Measurements from ENCODE around the gene SCMH1. TPM values are rescaled to one million over a fixed set of nuclear protein-coding genes. Genes with fewer than 3 reads are reported as not detected.
"Not testable (repeated sequence)": the region's sequence is repeated elsewhere in the genome, so short reads cannot be mapped to it uniquely, and the experiment has no call there.

The SCMH1 gene
- total and polyA plus RNA-seq, 9 donors, result 26.9 to 41.7 (median 32.7) TPM

- no CpG with 5 or more reads among the region's 1 CpG for WGBS (ENCODE audit: insufficient coverage)
- Histone ChIP-seq H3K27ac (ENCODE audit: low read length) (no peak overlapping the region), H3K36me3 (ENCODE audit: control insufficient read depth, insufficient read depth, low read length) (peaks cover 9% of the 10 kb centered on the region), H3K4me1 (ENCODE audit: control insufficient read depth, insufficient read depth, low read length) (no peaks in the 10 kb centered on the region), H3K27me3 (ENCODE audit: control insufficient read depth, insufficient read depth, low read length) (no peaks in the 10 kb centered on the region), H3K9me3 (replicated peaks; ENCODE audit: control insufficient read depth, low read depth, low read length) (peaks cover 19% of the 10 kb centered on the region), H3K4me3 (ENCODE audit: low read length) (no peak overlapping the region)
- no peak for DNase-seq
These were observed 97.8 kb downstream of the SCMH1 start for GRCh38 chr1:41144285-41144684.

- Histone ChIP-seq H3K36me3 (ENCODE audit: control insufficient read depth, insufficient read depth, low read length) (peaks cover 12% of the 10 kb centered on the region), H3K4me1 (ENCODE audit: control insufficient read depth, insufficient read depth, low read length) (no peaks in the 10 kb centered on the region), H3K27me3 (ENCODE audit: control insufficient read depth, insufficient read depth, low read length) (no peaks in the 10 kb centered on the region), H3K9me3 (replicated peaks; ENCODE audit: control insufficient read depth, low read depth, low read length) (peaks cover 19% of the 10 kb centered on the region), H3K4me3 (ENCODE audit: low read length) (no peak overlapping the region), H3K27ac (ENCODE audit: low read length) (no peak overlapping the region)
- no CpG with 5 or more reads among the region's 1 CpG for WGBS (ENCODE audit: insufficient coverage)
- DNase-seq, result no peak
These were observed 103.6 kb downstream of the SCMH1 start for GRCh38 chr1:41138549-41138948.

GRCh38 chr1:41135196-41135947 is 106.7 kb downstream of the SCMH1 start:
- no peak for DNase-seq
- Histone ChIP-seq H3K9me3 (replicated peaks; ENCODE audit: control insufficient read depth, low read depth, low read length) (peaks cover 7% of the 10 kb centered on the region), H3K4me1 (ENCODE audit: control insufficient read depth, insufficient read depth, low read length) (no peaks in the 10 kb centered on the region), H3K27me3 (ENCODE audit: control insufficient read depth, insufficient read depth, low read length) (no peaks in the 10 kb centered on the region), H3K36me3 (ENCODE audit: control insufficient read depth, insufficient read depth, low read length) (peaks cover 3% of the 10 kb centered on the region), H3K4me3 (ENCODE audit: low read length) (no peak overlapping the region), H3K27ac (ENCODE audit: low read length) (no peak overlapping the region)
- no CpG with 5 or more reads among the region's 1 CpG for WGBS (ENCODE audit: insufficient coverage)

GRCh38 chr1:41134325-41134724 is 107.8 kb downstream of the SCMH1 start:
- not testable (repeated sequence) for H3K4me3 ChIP-seq (ENCODE audit: low read length); DNase-seq; H3K9me3 ChIP-seq (replicated peaks; ENCODE audit: control insufficient read depth, low read depth, low read length); H3K36me3 ChIP-seq (ENCODE audit: control insufficient read depth, insufficient read depth, low read length); H3K4me1 ChIP-seq (ENCODE audit: control insufficient read depth, insufficient read depth, low read length); H3K27ac ChIP-seq (ENCODE audit: low read length); H3K27me3 ChIP-seq (ENCODE audit: control insufficient read depth, insufficient read depth, low read length)
- no CpG with 5 or more reads among the region's 2 CpGs for WGBS (ENCODE audit: insufficient coverage)

GRCh38 chr1:41122851-41123518 is 119.1 kb downstream of the SCMH1 start:
- Histone ChIP-seq H3K9me3 (replicated peaks; ENCODE audit: control insufficient read depth, low read depth, low read length) (no peaks in the 10 kb centered on the region), H3K4me1 (ENCODE audit: control insufficient read depth, insufficient read depth, low read length) (no peaks in the 10 kb centered on the region), H3K27ac (ENCODE audit: low read length) (no peak overlapping the region), H3K36me3 (ENCODE audit: control insufficient read depth, insufficient read depth, low read length) (no peaks in the 10 kb centered on the region), H3K4me3 (ENCODE audit: low read length) (no peak overlapping the region), H3K27me3 (ENCODE audit: control insufficient read depth, insufficient read depth, low read length) (no peaks in the 10 kb centered on the region)
- peak; percentile 46 for DNase-seq
- 50% methylated on average over 2 of the region's 8 CpGs for WGBS (ENCODE audit: insufficient coverage)

GRCh38 chr1:41122148-41122547 is 120.0 kb downstream of the SCMH1 start:
- H3K4me3 ChIP-seq (ENCODE audit: low read length), result no peak overlapping the region
- no peaks in the 10 kb centered on the region for H3K36me3 ChIP-seq (ENCODE audit: control insufficient read depth, insufficient read depth, low read length)
- H3K9me3 ChIP-seq (replicated peaks; ENCODE audit: control insufficient read depth, low read depth, low read length), result no peaks in the 10 kb centered on the region
- no peaks in the 10 kb centered on the region for H3K4me1 ChIP-seq (ENCODE audit: control insufficient read depth, insufficient read depth, low read length)
- H3K27me3 ChIP-seq (ENCODE audit: control insufficient read depth, insufficient read depth, low read length), result no peaks in the 10 kb centered on the region
- DNase-seq, result no peak
- no peak overlapping the region for H3K27ac ChIP-seq (ENCODE audit: low read length)

GRCh38 chr1:41118645-41119044 is 123.5 kb downstream of the SCMH1 start:
- no peaks in the 10 kb centered on the region for H3K9me3 ChIP-seq (replicated peaks; ENCODE audit: control insufficient read depth, low read depth, low read length)
- DNase-seq, result no peak
- H3K27me3 ChIP-seq (ENCODE audit: control insufficient read depth, insufficient read depth, low read length), result no peaks in the 10 kb centered on the region
- H3K36me3 ChIP-seq (ENCODE audit: control insufficient read depth, insufficient read depth, low read length), result peaks cover 7% of the 10 kb centered on the region
- no peak overlapping the region for H3K4me3 ChIP-seq (ENCODE audit: low read length)
- H3K27ac ChIP-seq (ENCODE audit: low read length), result no peak overlapping the region
- no peaks in the 10 kb centered on the region for H3K4me1 ChIP-seq (ENCODE audit: control insufficient read depth, insufficient read depth, low read length)

- H3K27me3 ChIP-seq (ENCODE audit: control insufficient read depth, insufficient read depth, low read length); H3K9me3 ChIP-seq (replicated peaks; ENCODE audit: control insufficient read depth, low read depth, low read length); H3K4me1 ChIP-seq (ENCODE audit: control insufficient read depth, insufficient read depth, low read length); H3K27ac ChIP-seq (ENCODE audit: low read length); H3K4me3 ChIP-seq (ENCODE audit: low read length); DNase-seq: not testable (repeated sequence)
- WGBS (ENCODE audit: insufficient coverage), result 89% methylated on average over 5 of the region's 15 CpGs
- H3K36me3 ChIP-seq (ENCODE audit: control insufficient read depth, insufficient read depth, low read length), result peaks cover 13% of the 10 kb centered on the region
These were observed 124.9 kb downstream of the SCMH1 start for GRCh38 chr1:41117241-41117640.

GRCh38 chr1:41110736-41111135 is 131.4 kb downstream of the SCMH1 start:
- Histone ChIP-seq H3K27ac (ENCODE audit: low read length) (peak overlapping the region; percentile 96), H3K4me3 (ENCODE audit: low read length) (no peak overlapping the region), H3K4me1 (ENCODE audit: control insufficient read depth, insufficient read depth, low read length) (peaks cover 19% of the 10 kb centered on the region), H3K27me3 (ENCODE audit: control insufficient read depth, insufficient read depth, low read length) (no peaks in the 10 kb centered on the region), H3K36me3 (ENCODE audit: control insufficient read depth, insufficient read depth, low read length) (peaks cover 6% of the 10 kb centered on the region), H3K9me3 (replicated peaks; ENCODE audit: control insufficient read depth, low read depth, low read length) (no peaks in the 10 kb centered on the region)
- peak; percentile 41 for DNase-seq
- no CpG with 5 or more reads among the region's 1 CpG for WGBS (ENCODE audit: insufficient coverage)

- WGBS (ENCODE audit: insufficient coverage), result no CpG with 5 or more reads among the region's 1 CpG
- DNase-seq, result peak; percentile 28
- H3K27me3 ChIP-seq (ENCODE audit: control insufficient read depth, insufficient read depth, low read length), result no peaks in the 10 kb centered on the region
- peaks cover 6% of the 10 kb centered on the region for H3K36me3 ChIP-seq (ENCODE audit: control insufficient read depth, insufficient read depth, low read length)
- H3K9me3 ChIP-seq (replicated peaks; ENCODE audit: control insufficient read depth, low read depth, low read length), result no peaks in the 10 kb centered on the region
- no peak overlapping the region for H3K4me3 ChIP-seq (ENCODE audit: low read length)
- peak overlapping the region; percentile 96 for H3K27ac ChIP-seq (ENCODE audit: low read length)
- peaks cover 19% of the 10 kb centered on the region for H3K4me1 ChIP-seq (ENCODE audit: control insufficient read depth, insufficient read depth, low read length)
These were observed 131.8 kb downstream of the SCMH1 start for GRCh38 chr1:41110286-41110685.

Measured in muscle of leg (tissue), 11 donors.